ENCODE data around the gene G6PC3. TPM values are rescaled to one million over a fixed set of nuclear protein-coding genes. Genes with fewer than 3 reads are reported as not detected.

G6PC3 gene
- polyA plus RNA-seq, 4 donors, result 73.2 to 104 (median 83.4) TPM

DNA sequence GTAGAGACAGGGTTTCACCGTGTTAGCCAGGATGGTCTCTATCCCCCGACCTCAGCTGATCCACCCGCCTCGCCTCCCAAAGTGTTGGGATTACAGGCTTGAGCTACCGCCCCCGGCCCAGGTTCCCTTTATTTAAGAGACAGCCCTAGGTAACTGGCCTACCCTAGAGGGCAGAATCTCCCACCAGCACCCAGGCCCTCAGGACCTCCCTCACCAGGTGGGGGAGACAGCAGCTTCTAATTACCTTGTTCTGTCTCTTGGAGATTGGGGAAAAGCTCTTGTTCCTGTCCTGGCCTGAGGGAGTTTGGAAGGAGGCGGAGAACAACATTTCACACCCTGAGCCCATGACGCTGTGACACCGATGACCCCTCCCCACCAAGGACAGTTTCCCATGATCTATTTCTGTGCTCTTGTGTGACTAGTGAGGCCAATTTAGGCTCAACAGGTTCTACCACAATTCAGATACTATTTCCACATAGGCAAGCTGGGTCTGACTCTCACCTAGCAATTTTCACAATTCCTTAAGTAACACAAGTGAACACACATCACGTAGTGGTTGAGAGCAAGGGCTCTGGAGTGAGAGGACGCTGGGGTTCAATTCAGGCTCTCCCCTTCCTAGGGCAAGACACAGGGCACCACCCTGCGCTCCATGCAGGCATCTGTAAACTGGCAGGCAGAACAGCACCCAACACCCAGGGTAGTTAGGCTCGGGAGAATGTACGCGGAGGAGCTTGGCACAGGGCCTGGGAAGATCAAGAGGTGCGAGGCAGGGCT lies 32.5 kb downstream of the G6PC3 start:
- DNase-seq (ENCODE audit: low read depth in 4 of 4, low spot score in 2 of 4), result no peak

- no peak for DNase-seq (ENCODE audit: low read depth in 4 of 4, low spot score in 2 of 4)
Observed at GRCh38 chr17:44105483-44105882, 34.9 kb downstream of the G6PC3 start.

DNA sequence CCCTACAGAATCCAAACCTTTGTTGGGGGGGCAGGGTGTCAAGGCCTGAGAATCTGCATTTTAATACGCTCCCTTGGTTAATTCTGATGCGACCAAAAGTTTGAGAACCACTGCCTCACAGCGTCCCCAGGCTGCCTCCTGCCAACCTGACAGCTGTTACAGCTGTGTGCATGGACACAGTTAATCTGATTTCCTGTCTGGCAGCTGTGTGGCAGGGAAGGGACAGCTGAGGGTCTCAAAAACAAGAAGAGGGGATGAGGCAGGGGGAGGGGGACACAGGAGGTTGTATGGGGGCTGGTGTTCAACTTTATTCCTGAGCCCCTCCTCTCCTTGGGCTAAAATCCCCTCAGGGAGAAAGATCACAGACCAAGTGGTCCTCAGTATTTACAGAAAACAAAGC lies 35.4 kb downstream of the G6PC3 start:
- no peak for DNase-seq (ENCODE audit: low read depth in 4 of 4, low spot score in 2 of 4)

DNA sequence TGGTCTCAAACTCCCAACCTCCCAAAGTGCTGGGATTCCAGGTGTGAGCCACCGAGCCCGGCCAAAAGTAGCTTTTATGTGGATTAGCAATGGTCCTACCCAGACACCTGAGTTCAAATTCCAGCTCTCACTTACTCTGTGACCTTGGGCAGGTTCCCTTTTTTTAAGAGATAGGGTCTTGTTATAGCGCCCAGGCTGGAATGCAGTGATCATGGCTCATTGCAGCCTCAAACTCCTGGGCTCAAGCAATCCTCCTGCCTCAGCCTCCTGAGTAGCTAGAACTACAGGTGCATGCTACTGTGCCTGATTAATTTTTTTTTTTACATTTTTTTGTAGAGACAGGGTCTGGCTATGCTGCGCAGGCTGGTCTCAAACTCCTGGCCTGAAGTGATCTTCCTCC lies 36.3 kb downstream of the G6PC3 start:
- DNase-seq (ENCODE audit: low read depth in 4 of 4, low spot score in 2 of 4), result no peak

GRCh38 chr17:44108440-44109311 lies 38.1 kb downstream of the G6PC3 start:
- no peak for DNase-seq (ENCODE audit: low read depth in 4 of 4, low spot score in 2 of 4)

DNA sequence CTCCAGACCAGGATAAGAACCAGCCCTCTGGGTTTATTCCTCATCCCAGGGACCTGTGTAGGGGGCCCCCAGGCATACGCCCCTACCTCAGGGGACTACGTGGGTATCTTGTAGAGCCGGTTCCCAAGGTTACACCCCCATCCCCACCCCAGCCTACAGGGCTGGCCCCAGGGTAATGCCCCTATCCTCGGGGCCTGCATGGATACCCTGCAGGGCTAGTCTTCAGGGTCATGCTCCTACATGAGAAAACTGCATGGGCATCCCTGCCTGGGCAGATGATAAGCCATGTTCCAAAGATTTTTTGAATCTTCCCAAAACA lies 38.7 kb downstream of the G6PC3 start:
- DNase-seq (ENCODE audit: low read depth in 4 of 4, low spot score in 2 of 4), result no peak

DNA sequence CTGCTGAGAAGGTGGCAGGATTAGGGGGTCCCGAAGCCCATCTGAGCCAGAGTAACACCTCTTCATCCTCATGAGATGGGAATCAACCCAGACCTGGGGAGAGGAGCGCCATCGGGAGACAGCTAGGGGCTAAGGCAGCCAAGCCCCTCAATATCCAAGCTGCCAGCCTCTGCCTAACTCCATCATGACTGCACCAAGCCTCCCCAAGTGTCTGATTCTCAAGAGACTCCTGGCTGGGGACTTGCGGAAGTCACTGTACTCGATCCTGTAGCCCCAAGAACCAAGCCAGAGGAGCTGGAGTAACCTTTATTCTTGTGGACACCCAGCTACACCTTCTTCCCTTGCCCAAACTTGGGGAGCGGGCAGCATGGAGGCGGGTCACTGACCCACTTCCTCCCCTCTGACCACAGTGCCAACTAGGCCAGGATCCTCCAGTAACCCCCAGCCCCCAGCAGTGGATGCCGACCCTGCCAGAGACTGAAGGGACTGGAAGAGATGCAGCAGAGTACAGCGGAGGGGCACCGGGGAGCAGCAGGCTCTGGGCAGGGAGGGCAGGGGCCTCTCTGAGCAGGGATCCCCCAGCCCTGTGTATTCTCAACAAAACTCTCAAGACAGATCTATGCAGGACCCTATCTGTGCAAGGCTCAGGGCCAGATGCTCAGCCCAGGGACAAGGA lies 39.6 kb downstream of the G6PC3 start:
- no peak for DNase-seq (ENCODE audit: low read depth in 4 of 4, low spot score in 2 of 4)

GRCh38 chr17:44110823-44111633 lies 40.5 kb downstream of the G6PC3 start:
- peak; percentile 41 to 88 (median 77) for DNase-seq (ENCODE audit: low read depth in 4 of 4, low spot score in 2 of 4)

DNA sequence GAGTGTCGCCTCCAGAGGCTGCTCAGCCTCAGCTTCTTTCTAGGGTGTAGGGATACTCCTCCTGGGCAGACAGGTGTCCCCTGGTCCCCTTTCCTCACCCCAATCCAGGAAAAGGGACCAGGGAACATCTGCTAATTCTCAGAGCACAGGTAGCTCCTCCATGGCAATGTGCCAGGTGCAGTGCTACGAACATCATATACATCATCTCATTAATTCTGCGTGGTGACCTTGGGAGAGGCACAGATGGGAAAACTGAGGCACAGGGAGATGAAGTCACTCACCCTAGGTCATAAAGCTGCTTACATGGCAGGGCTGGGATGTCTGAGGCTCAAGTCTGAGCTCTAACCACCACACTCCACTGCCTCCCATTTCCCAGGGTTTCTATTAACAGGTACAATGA lies 41.2 kb downstream of the G6PC3 start:
- no peak for DNase-seq (ENCODE audit: low read depth in 4 of 4, low spot score in 2 of 4)

DNA sequence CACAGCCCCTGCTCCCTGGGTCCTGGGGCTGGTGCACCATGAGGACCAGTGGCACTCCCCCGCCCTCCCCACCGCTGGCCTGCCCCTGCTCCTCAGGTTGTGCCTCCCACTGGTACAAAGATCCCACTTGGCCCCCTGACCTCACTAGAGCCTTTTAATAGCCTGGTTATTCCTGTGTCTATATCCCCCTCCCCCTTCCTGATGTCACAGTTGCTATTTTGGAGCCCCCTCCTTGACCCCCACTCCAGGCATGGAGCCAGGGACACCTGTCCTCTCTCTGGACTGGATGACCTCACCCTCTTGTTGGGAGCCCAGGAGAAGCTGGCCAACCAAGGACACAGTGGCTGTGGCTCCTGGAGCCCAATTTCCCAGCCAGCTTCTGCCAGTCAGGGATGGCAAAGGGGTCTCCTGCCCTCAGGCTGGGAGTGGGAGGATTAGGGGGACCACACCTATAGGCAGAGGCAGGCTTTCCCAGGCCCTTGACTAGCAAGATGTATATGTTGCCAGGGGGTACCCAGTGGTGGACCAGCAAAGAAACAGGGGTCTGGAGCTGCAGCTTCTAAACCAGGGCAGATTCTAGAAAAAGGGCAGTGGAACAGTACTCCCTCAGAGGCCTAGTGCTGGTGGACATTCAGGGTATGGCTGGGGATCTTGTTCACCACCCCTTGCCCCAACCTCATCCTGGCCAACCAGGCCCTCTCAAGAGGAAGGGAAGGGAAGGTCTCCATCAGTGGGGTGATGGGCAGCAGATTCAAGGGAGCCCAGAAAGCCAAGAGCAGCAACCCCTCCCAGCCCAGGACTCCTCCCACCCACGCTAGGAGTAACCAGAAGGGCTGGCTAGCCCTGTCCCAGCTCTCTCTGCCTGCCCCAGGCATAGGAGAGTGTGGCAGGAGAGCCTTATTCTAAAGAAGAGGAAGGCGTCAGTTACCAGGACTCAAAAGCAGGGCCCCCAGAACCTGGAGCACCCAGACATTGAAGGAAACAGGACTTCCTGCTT lies 42.0 kb downstream of the G6PC3 start:
- DNase-seq (ENCODE audit: low read depth in 4 of 4, low spot score in 2 of 4), result no peak

DNA sequence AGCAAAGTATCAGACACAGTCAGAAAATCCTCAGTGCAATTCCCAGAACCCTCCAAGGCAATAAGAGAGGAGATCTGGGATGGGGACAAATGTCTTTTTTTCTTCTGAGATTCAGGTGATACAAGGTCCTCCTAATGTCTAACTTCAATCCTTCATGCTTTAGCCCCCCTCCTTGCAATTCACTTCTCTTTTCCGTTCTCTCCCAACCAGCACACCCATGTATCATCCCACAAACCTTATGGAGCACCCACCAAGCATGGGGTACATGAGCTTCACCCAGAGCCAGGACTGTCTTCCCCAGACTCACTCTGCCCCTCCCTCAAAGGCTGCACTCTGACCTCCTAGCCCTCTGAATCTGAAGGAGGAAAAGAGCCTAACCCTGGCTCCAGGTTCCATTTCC lies 42.8 kb downstream of the G6PC3 start:
- no peak for DNase-seq (ENCODE audit: low read depth in 4 of 4, low spot score in 2 of 4)

DNA sequence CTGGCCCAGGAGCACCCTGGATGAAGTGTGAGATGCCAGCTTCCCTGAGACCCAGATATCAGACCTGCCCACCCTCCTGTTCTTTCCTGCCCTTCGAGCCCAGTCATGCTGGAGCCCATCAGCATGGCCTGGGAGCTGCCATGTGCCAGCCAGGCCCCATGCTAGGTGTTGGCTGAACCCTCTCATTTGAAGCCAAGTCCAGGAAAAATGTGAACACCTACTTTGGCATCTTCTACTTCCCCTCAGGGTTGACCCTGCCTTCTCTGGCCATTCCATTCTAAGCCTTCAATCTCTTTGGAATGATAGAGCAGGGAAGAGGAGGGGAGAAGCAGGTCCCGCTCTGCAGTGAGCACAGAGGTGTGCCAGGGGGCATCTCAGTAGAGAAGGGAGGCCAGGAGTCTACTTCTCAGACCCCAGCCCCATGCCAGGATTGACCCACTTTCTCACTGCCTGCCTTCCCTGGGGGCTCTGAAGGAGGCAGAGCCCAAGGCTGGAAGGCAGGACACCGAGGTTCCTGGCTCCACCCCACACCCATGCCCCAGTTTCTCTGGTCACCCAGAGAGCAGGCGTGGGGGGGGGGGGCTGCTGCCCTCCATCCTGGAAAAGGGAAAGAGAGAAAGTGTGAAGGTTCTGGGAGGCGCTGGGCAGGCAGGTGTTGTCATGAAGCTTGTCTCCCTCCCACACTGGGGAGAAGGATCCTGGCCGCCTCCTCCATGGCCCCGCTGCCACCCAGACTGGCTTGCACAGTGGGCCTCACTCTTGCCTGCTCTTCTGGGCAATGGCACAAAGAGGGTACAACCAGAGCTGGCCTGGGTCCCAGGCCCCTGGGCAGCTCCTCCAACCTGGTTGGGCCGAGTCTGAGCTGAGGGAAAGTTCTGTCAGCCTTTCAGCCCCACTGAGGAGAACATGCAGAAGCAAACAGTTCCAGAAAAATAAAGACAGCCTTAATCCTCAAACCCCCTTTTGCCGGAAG lies 43.6 kb downstream of the G6PC3 start:
- no peak for DNase-seq (ENCODE audit: low read depth in 4 of 4, low spot score in 2 of 4)

- DNase-seq (ENCODE audit: low read depth in 4 of 4, low spot score in 2 of 4), result no peak
Observed at GRCh38 chr17:44115585-44116415, 45.3 kb downstream of the G6PC3 start.

DNA sequence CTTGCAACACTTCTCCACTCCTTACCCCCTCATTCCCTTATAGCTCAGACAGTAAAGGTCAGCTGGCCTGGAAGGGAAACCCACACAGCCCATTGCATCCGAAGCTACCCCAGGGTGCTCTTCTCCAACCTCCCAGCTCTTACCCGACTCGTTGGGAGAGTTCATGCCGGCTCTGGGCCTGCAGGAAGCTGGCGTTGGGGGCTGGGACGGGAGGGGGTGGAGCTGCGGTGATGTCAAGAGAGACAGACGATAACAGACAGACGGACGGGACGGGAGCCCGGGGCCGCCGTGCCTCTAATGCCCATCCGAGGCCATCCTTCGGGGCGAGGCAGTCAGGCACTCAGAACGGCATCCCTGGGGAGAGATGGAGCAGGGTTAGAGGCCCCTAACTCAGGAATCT lies 46.8 kb downstream of the G6PC3 start:
- DNase-seq (ENCODE audit: low read depth in 4 of 4, low spot score in 2 of 4), result no peak

GRCh38 chr17:44118427-44119050 lies 48.0 kb downstream of the G6PC3 start:
- no peak for DNase-seq (ENCODE audit: low read depth in 4 of 4, low spot score in 2 of 4)

- no peak for DNase-seq (ENCODE audit: low read depth in 4 of 4, low spot score in 2 of 4)
Observed at GRCh38 chr17:44119062-44119461, 48.5 kb downstream of the G6PC3 start.

- DNase-seq (ENCODE audit: low read depth in 4 of 4, low spot score in 2 of 4), result no peak
Observed at GRCh38 chr17:44119798-44120197, 49.3 kb downstream of the G6PC3 start.

Measured in left renal cortex interstitium (tissue), 4 donors.